Muscle layer of duodenum (tissue), 2 donors: ENCODE results near the gene COL6A1.
"Not testable (repeated sequence)": the region's sequence is repeated elsewhere in the genome, so short reads cannot be mapped to it uniquely, and the experiment has no call there.

Source experiments
- H3K27ac ChIP-seq: one replicate; pipeline ENCODE4 v1.7.0; 2013; ENCODE audit warnings: mild to moderate bottlenecking, low read length
- H3K27me3 ChIP-seq: one replicate; pipeline ENCODE4 v1.7.0; 2013; ENCODE audit warnings: low read depth, mild to moderate bottlenecking, control low read depth, low read length
- H3K36me3 ChIP-seq, 2 donors: one replicate each; pipeline ENCODE4 v1.7.0; 2013; ENCODE audit warnings: low read length in 2 of 2, control low read depth in 1 of 2, mild to moderate bottlenecking in 1 of 2; ENCODE audit not compliant: insufficient read depth in 2 of 2, control insufficient read depth in 1 of 2
- H3K4me1 ChIP-seq, 2 donors: one replicate each; pipeline ENCODE4 v1.7.0; 2013; ENCODE audit warnings: low read length in 2 of 2, mild to moderate bottlenecking in 2 of 2, control low read depth in 1 of 2, moderate library complexity in 1 of 2; ENCODE audit not compliant: insufficient read depth in 2 of 2, control insufficient read depth in 1 of 2
- H3K4me3 ChIP-seq, 2 donors: one replicate each; pipeline ENCODE4 v1.7.0; 2013; ENCODE audit warnings: low read length in 2 of 2, low read depth in 1 of 2, mild to moderate bottlenecking in 1 of 2
- H3K9me3 ChIP-seq, 2 donors: one replicate each; pipeline ENCODE4 v1.7.0; 2013; ENCODE audit warnings: low read length in 2 of 2, control low read depth in 1 of 2, mild to moderate bottlenecking in 1 of 2; ENCODE audit not compliant: control insufficient read depth in 1 of 2
- donor health status: healthy.

COL6A1 gene

GRCh38 chr21:45971616-45972352 is 9.8 kb upstream of the COL6A1 start:
- Histone ChIP-seq H3K4me1 (peaks cover 0 to 47% of the 10 kb centered on the region in 2 donors), H3K27me3 (peaks cover 6% of the 10 kb centered on the region), H3K9me3 (no peaks in the 10 kb centered on the region), H3K4me3 (peak overlapping the region in 1 of 2 donors; percentile 64), H3K36me3 (no peaks in the 10 kb centered on the region), H3K27ac (peak overlapping the region; percentile 69)

DNA sequence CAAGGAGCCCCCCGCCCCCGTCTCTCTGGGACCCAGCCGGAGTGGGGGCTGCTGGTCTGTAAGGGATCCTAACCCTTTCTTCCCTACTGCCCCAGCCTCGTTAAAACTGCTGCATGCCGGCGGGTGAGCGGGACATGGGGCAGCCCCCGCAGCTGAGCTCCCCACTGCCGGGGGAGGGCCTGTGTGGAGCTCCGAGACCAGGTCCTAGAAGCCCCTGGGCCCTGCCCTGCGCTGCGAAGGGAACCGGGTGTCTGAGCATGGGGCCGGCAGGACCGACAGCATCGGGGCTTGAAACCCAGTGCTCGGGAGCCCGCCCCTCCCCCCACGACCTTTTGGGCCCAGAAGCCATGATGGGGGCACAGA is 9.2 kb upstream of the COL6A1 start:
- Histone ChIP-seq H3K36me3 (no peaks in the 10 kb centered on the region), H3K27ac (peak overlapping the region; percentile 69), H3K27me3 (peaks cover 6% of the 10 kb centered on the region), H3K4me1 (peaks cover 0 to 48% of the 10 kb centered on the region in 2 donors), H3K4me3 (peak overlapping the region in 1 of 2 donors; percentile 64), H3K9me3 (no peaks in the 10 kb centered on the region)

- Histone ChIP-seq H3K27ac (peak overlapping the region; percentile 85), H3K9me3 (no peaks in the 10 kb centered on the region), H3K4me3 (peak overlapping the region; percentile 48 to 64), H3K27me3 (peaks cover 6% of the 10 kb centered on the region), H3K36me3 (no peaks in the 10 kb centered on the region), H3K4me1 (peaks cover 0 to 51% of the 10 kb centered on the region in 2 donors)
Measured at GRCh38 chr21:45972716-45973474, 8.7 kb upstream of the COL6A1 start.

- H3K27me3 ChIP-seq, result peaks cover 6% of the 10 kb centered on the region
- H3K9me3 ChIP-seq, result no peaks in the 10 kb centered on the region
- H3K4me1 ChIP-seq, result peaks cover 0 to 55% of the 10 kb centered on the region in 2 donors
- no peaks in the 10 kb centered on the region for H3K36me3 ChIP-seq
- H3K27ac ChIP-seq, result peak overlapping the region; percentile 85
- H3K4me3 ChIP-seq, result peak overlapping the region; percentile 48 to 64
Measured at GRCh38 chr21:45973475-45974072, 8.0 kb upstream of the COL6A1 start.

- peak overlapping the region; percentile 48 to 64 for H3K4me3 ChIP-seq
- H3K4me1 ChIP-seq, result peaks cover 0 to 60% of the 10 kb centered on the region in 2 donors
- H3K27ac ChIP-seq, result peak overlapping the region; percentile 85
- peaks cover 6% of the 10 kb centered on the region for H3K27me3 ChIP-seq
- no peaks in the 10 kb centered on the region for H3K9me3 ChIP-seq
- H3K36me3 ChIP-seq, result no peaks in the 10 kb centered on the region
Measured at GRCh38 chr21:45974073-45975019, 7.2 kb upstream of the COL6A1 start.

- no peaks in the 10 kb centered on the region for H3K36me3 ChIP-seq
- peak overlapping the region in 1 of 2 donors; percentile 64 for H3K4me3 ChIP-seq
- H3K27ac ChIP-seq, result peak overlapping the region; percentile 85
- H3K9me3 ChIP-seq, result no peaks in the 10 kb centered on the region
- peaks cover 0 to 60% of the 10 kb centered on the region in 2 donors for H3K4me1 ChIP-seq
- H3K27me3 ChIP-seq, result peaks cover 6% of the 10 kb centered on the region
Measured at GRCh38 chr21:45975020-45975666, 6.4 kb upstream of the COL6A1 start.

DNA sequence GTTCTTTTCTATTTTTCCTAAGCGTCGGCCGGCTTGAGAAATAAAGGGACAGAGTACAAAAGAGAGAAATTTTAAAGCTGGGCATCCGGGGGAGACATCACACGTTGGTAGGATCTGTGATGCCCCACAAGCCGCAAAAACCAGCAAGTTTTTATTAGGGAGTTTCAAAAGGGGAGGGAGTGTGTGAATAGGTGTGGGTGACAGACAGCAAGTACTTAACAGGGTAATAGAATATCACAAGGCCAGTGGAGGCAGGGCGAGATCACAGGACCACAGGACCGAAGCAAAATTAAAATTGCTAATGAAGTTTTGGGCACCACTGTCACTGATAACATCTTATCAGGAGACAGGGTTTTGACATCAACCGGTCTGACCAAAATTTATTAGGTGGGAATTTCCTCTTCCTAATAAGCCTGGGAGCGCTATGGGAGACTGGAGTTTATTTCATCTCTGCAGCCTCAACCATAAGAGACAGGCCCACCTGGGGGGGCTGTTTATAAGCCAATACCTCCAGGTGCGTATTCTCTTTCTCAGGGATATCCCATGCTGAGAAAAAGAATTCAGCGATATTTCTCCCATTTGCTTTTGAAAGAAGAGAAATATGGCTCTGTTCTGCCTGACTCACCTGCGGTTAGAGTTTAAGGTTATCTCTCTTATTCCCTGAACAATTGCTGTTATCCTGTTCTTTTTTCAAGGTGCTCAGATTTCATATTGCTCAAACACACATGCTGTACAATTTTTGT is 5.7 kb upstream of the COL6A1 start:
- H3K27me3 ChIP-seq, H3K9me3 ChIP-seq, H3K36me3 ChIP-seq, H3K4me3 ChIP-seq, H3K27ac ChIP-seq: not testable (repeated sequence)
- peaks cover 0 to 54% of the 10 kb centered on the region in 2 donors for H3K4me1 ChIP-seq

- Histone ChIP-seq H3K9me3 (no peaks in the 10 kb centered on the region), H3K4me3 (no peak overlapping the region), H3K27ac (no peak overlapping the region), H3K4me1 (peaks cover 0 to 45% of the 10 kb centered on the region in 2 donors), H3K27me3 (peaks cover 6% of the 10 kb centered on the region), H3K36me3 (no peaks in the 10 kb centered on the region)
Measured at GRCh38 chr21:45976701-45977311, 4.8 kb upstream of the COL6A1 start.

DNA sequence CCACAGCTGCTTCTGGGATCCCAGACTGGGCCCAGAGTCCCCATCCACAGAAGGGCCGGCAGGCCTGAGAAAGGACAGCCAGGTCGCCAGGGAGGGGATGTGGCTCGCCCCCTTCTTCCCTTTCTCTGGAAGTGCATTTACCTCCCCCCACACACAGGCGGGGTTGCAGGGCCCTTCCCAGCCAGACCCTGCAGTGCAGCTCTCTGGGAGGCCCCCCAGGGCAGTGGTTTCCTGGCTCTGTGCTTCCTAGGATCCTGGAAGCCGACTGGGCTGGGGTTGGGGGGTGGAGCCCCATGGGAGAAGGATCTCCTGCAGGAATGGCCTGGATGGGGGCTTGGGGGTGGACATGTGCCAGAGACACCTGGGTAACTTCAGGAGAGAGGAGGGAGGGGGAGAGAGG is 4.2 kb upstream of the COL6A1 start:
- H3K27ac ChIP-seq, result no peak overlapping the region
- H3K4me3 ChIP-seq, result no peak overlapping the region
- H3K36me3 ChIP-seq, result no peaks in the 10 kb centered on the region
- H3K27me3 ChIP-seq, result peaks cover 6% of the 10 kb centered on the region
- H3K4me1 ChIP-seq, result peaks cover 0 to 39% of the 10 kb centered on the region in 2 donors
- H3K9me3 ChIP-seq, result no peaks in the 10 kb centered on the region
